A673 (cell line): Measurements from ENCODE around the gene CNRIP1.

Experiments used
- EZH2 ChIP-seq: fragments of 200-600 bp; sonication (generic); IDR thresholded peaks from 2 replicates; pipeline ENCODE4 v1.6.1; 2017; ENCODE audit warnings: borderline replicate concordance, low read depth, mild to moderate bottlenecking, mixed read lengths, antibody characterized with exemption, low read length; ENCODE audit not compliant: poor library complexity, severe bottlenecking
- TF ChIP-seq, protein P1 (sequence below): fragments of 300-800, 200-600 bp; sonication (generic); conservative IDR thresholded peaks from 2 replicates; pipeline ENCODE4 v1.5.1; 2017; ENCODE audit warnings: low read depth, mild to moderate bottlenecking, antibody characterized with exemption, low read length, moderate library complexity, mixed read lengths

DNA sequence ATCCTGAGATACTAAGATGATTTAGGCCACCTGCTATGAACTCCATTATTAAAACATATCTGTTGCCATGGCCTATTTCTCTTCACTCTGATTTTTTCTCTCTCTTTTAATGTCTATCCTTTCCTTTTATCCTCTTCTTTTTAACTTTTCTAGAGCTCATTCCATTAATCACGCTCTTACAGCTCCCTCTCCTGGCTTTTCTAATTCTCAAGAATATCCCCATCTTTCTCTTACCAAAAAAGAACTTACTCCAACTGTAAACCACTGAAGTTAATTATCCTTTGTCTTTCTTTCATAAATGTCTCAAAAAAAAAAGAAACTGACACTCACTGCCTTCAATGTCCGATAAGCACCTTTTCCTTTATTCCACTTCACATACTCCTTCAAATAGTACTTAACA lies 75.3 kb downstream of the CNRIP1 start:
- TF ChIP-seq, protein P1, sequence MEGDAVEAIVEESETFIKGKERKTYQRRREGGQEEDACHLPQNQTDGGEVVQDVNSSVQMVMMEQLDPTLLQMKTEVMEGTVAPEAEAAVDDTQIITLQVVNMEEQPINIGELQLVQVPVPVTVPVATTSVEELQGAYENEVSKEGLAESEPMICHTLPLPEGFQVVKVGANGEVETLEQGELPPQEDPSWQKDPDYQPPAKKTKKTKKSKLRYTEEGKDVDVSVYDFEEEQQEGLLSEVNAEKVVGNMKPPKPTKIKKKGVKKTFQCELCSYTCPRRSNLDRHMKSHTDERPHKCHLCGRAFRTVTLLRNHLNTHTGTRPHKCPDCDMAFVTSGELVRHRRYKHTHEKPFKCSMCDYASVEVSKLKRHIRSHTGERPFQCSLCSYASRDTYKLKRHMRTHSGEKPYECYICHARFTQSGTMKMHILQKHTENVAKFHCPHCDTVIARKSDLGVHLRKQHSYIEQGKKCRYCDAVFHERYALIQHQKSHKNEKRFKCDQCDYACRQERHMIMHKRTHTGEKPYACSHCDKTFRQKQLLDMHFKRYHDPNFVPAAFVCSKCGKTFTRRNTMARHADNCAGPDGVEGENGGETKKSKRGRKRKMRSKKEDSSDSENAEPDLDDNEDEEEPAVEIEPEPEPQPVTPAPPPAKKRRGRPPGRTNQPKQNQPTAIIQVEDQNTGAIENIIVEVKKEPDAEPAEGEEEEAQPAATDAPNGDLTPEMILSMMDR: peak; percentile 55
- no peak for TF ChIP-seq EZH2
